Measurements from ENCODE around the gene CNGA2.
"Not testable (repeated sequence)": the region's sequence is repeated elsewhere in the genome, so short reads cannot be mapped to it uniquely, and the experiment has no call there.

The CNGA2 gene

GRCh38 chrX:151734446-151734845 is at the start of gene CNGA2:
Gene CNGA2, plus strand, starts transcription at chrX:151734746. Its CDS starts 3,738 bp downstream, at chrX:151738484.
- Histone ChIP-seq H3K36me3 (ENCODE audit: control insufficient read depth, low read depth, low read length) (no peaks in the 10 kb centered on the region), H3K9ac (ENCODE audit: low read length) (no peak within 1 kb of the TSS), H3K27ac (ENCODE audit: low read length) (no peak within 1 kb of the TSS), H3K27me3 (ENCODE audit: control insufficient read depth, insufficient read depth, low read length) (no peaks in the 10 kb centered on the region), H3K9me3 (ENCODE audit: control insufficient read depth, low read depth, low read length) (peaks cover under 1% of the 10 kb centered on the region), H3K4me3 (ENCODE audit: low read length) (no peak within 1 kb of the TSS), H3K4me1 (ENCODE audit: control insufficient read depth, low read depth, low read length) (no peaks in the 10 kb centered on the region)

GRCh38 chrX:151687635-151688034 is 46.9 kb upstream of the CNGA2 start:
- Histone ChIP-seq H3K36me3 (ENCODE audit: control insufficient read depth, low read depth, low read length) (no peaks in the 10 kb centered on the region), H3K27ac (ENCODE audit: low read length) (no peak overlapping the region), H3K9ac (ENCODE audit: low read length) (no peak overlapping the region), H3K4me1 (ENCODE audit: control insufficient read depth, low read depth, low read length) (no peaks in the 10 kb centered on the region), H3K27me3 (ENCODE audit: control insufficient read depth, insufficient read depth, low read length) (no peaks in the 10 kb centered on the region), H3K9me3 (ENCODE audit: control insufficient read depth, low read depth, low read length) (peaks cover 21% of the 10 kb centered on the region), H3K4me3 (ENCODE audit: low read length) (no peak overlapping the region)

GRCh38 chrX:151688695-151689094 is 45.9 kb upstream of the CNGA2 start:
- Histone ChIP-seq H3K9me3 (ENCODE audit: control insufficient read depth, low read depth, low read length) (peaks cover 16% of the 10 kb centered on the region), H3K9ac (ENCODE audit: low read length) (no peak overlapping the region), H3K4me3 (ENCODE audit: low read length) (no peak overlapping the region), H3K27me3 (ENCODE audit: control insufficient read depth, insufficient read depth, low read length) (peaks cover 2% of the 10 kb centered on the region), H3K4me1 (ENCODE audit: control insufficient read depth, low read depth, low read length) (no peaks in the 10 kb centered on the region), H3K27ac (ENCODE audit: low read length) (no peak overlapping the region), H3K36me3 (ENCODE audit: control insufficient read depth, low read depth, low read length) (no peaks in the 10 kb centered on the region)

GRCh38 chrX:151692825-151693224 is 41.7 kb upstream of the CNGA2 start:
- no peak overlapping the region for H3K27ac ChIP-seq (ENCODE audit: low read length)
- H3K27me3 ChIP-seq (ENCODE audit: control insufficient read depth, insufficient read depth, low read length) = peaks cover 20% of the 10 kb centered on the region
- H3K4me1 ChIP-seq (ENCODE audit: control insufficient read depth, low read depth, low read length) = no peaks in the 10 kb centered on the region
- H3K9me3 ChIP-seq (ENCODE audit: control insufficient read depth, low read depth, low read length) = peaks cover 9% of the 10 kb centered on the region
- no peaks in the 10 kb centered on the region for H3K36me3 ChIP-seq (ENCODE audit: control insufficient read depth, low read depth, low read length)
- H3K9ac ChIP-seq (ENCODE audit: low read length) = no peak overlapping the region
- H3K4me3 ChIP-seq (ENCODE audit: low read length) = no peak overlapping the region

GRCh38 chrX:151694121-151694520 is 40.4 kb upstream of the CNGA2 start:
- peak overlapping the region; percentile 24 for H3K4me3 ChIP-seq (ENCODE audit: low read length)
- H3K27me3 ChIP-seq (ENCODE audit: control insufficient read depth, insufficient read depth, low read length) = peaks cover 20% of the 10 kb centered on the region
- H3K4me1 ChIP-seq (ENCODE audit: control insufficient read depth, low read depth, low read length) = no peaks in the 10 kb centered on the region
- no peak overlapping the region for H3K27ac ChIP-seq (ENCODE audit: low read length)
- H3K9me3 ChIP-seq (ENCODE audit: control insufficient read depth, low read depth, low read length) = peaks cover 4% of the 10 kb centered on the region
- no peak overlapping the region for H3K9ac ChIP-seq (ENCODE audit: low read length)
- no peaks in the 10 kb centered on the region for H3K36me3 ChIP-seq (ENCODE audit: control insufficient read depth, low read depth, low read length)

GRCh38 chrX:151694661-151695582 is 39.6 kb upstream of the CNGA2 start, which contains the start of gene PRRG3:
Gene PRRG3, plus strand, starts transcription at chrX:151695458. Its CDS starts 3,357 bp downstream, at chrX:151698815.
- H3K27ac ChIP-seq (ENCODE audit: low read length) = no peak within 1 kb of the TSS
- peaks cover 20% of the 10 kb centered on the region for H3K27me3 ChIP-seq (ENCODE audit: control insufficient read depth, insufficient read depth, low read length)
- peak within 1 kb of the TSS; percentile 51 for H3K4me3 ChIP-seq (ENCODE audit: low read length)
- H3K9ac ChIP-seq (ENCODE audit: low read length) = no peak within 1 kb of the TSS
- peaks cover 4% of the 10 kb centered on the region for H3K9me3 ChIP-seq (ENCODE audit: control insufficient read depth, low read depth, low read length)
- H3K4me1 ChIP-seq (ENCODE audit: control insufficient read depth, low read depth, low read length) = no peaks in the 10 kb centered on the region
- no peaks in the 10 kb centered on the region for H3K36me3 ChIP-seq (ENCODE audit: control insufficient read depth, low read depth, low read length)

- H3K27ac ChIP-seq (ENCODE audit: low read length) = no peak overlapping the region
- no peak overlapping the region for H3K9ac ChIP-seq (ENCODE audit: low read length)
- H3K36me3 ChIP-seq (ENCODE audit: control insufficient read depth, low read depth, low read length) = no peaks in the 10 kb centered on the region
- H3K4me1 ChIP-seq (ENCODE audit: control insufficient read depth, low read depth, low read length) = no peaks in the 10 kb centered on the region
- H3K27me3 ChIP-seq (ENCODE audit: control insufficient read depth, insufficient read depth, low read length) = peaks cover 20% of the 10 kb centered on the region
- peak overlapping the region; percentile 51 for H3K4me3 ChIP-seq (ENCODE audit: low read length)
- H3K9me3 ChIP-seq (ENCODE audit: control insufficient read depth, low read depth, low read length) = peaks cover 4% of the 10 kb centered on the region
These were observed 38.8 kb upstream of the CNGA2 start for GRCh38 chrX:151695583-151696340.

- not testable (repeated sequence) for H3K4me1 ChIP-seq (ENCODE audit: control insufficient read depth, low read depth, low read length); H3K4me3 ChIP-seq (ENCODE audit: low read length); H3K27ac ChIP-seq (ENCODE audit: low read length); H3K9ac ChIP-seq (ENCODE audit: low read length); H3K36me3 ChIP-seq (ENCODE audit: control insufficient read depth, low read depth, low read length); H3K9me3 ChIP-seq (ENCODE audit: control insufficient read depth, low read depth, low read length)
- H3K27me3 ChIP-seq (ENCODE audit: control insufficient read depth, insufficient read depth, low read length) = peaks cover 20% of the 10 kb centered on the region
These were observed 37.5 kb upstream of the CNGA2 start for GRCh38 chrX:151697082-151697481.

- no peaks in the 10 kb centered on the region for H3K9me3 ChIP-seq (ENCODE audit: control insufficient read depth, low read depth, low read length)
- H3K4me1 ChIP-seq (ENCODE audit: control insufficient read depth, low read depth, low read length) = no peaks in the 10 kb centered on the region
- H3K4me3 ChIP-seq (ENCODE audit: low read length) = no peak overlapping the region
- H3K27me3 ChIP-seq (ENCODE audit: control insufficient read depth, insufficient read depth, low read length) = peaks cover 20% of the 10 kb centered on the region
- no peak overlapping the region for H3K9ac ChIP-seq (ENCODE audit: low read length)
- H3K27ac ChIP-seq (ENCODE audit: low read length) = no peak overlapping the region
- H3K36me3 ChIP-seq (ENCODE audit: control insufficient read depth, low read depth, low read length) = no peaks in the 10 kb centered on the region
These were observed 37.0 kb upstream of the CNGA2 start for GRCh38 chrX:151697522-151697921.

- Histone ChIP-seq H3K4me3 (ENCODE audit: low read length) (no peak overlapping the region), H3K27ac (ENCODE audit: low read length) (no peak overlapping the region), H3K9me3 (ENCODE audit: control insufficient read depth, low read depth, low read length) (no peaks in the 10 kb centered on the region), H3K36me3 (ENCODE audit: control insufficient read depth, low read depth, low read length) (no peaks in the 10 kb centered on the region), H3K4me1 (ENCODE audit: control insufficient read depth, low read depth, low read length) (no peaks in the 10 kb centered on the region), H3K27me3 (ENCODE audit: control insufficient read depth, insufficient read depth, low read length) (peaks cover 20% of the 10 kb centered on the region), H3K9ac (ENCODE audit: low read length) (no peak overlapping the region)
These were observed 36.1 kb upstream of the CNGA2 start for GRCh38 chrX:151698485-151698884.

- H3K36me3 ChIP-seq (ENCODE audit: control insufficient read depth, low read depth, low read length) = no peaks in the 10 kb centered on the region
- no peak overlapping the region for H3K9ac ChIP-seq (ENCODE audit: low read length)
- no peak overlapping the region for H3K4me3 ChIP-seq (ENCODE audit: low read length)
- H3K27me3 ChIP-seq (ENCODE audit: control insufficient read depth, insufficient read depth, low read length) = peaks cover 11% of the 10 kb centered on the region
- no peaks in the 10 kb centered on the region for H3K4me1 ChIP-seq (ENCODE audit: control insufficient read depth, low read depth, low read length)
- H3K27ac ChIP-seq (ENCODE audit: low read length) = no peak overlapping the region
- H3K9me3 ChIP-seq (ENCODE audit: control insufficient read depth, low read depth, low read length) = no peaks in the 10 kb centered on the region
These were observed 34.8 kb upstream of the CNGA2 start for GRCh38 chrX:151699746-151700145.

Measured in iPS-18a (cell line).